WTC11 (cell line): ENCODE results near the gene NEDD4L.

Experiments
- CTCF ChIP-seq: fragments of 200-600 bp; IDR thresholded peaks from 2 replicates; pipeline ENCODE4 v1.8.0; 2022; ENCODE audit warnings: antibody characterized with exemption
- ZNF121 ChIP-seq: sonication (generic); formaldehyde crosslinking; IDR thresholded peaks from 2 replicates; pipeline ENCODE4 v1.8.0; 2023; ENCODE audit warnings: missing genetic modification reagents

GRCh38 chr18:58166278-58166844 is 122.3 kb downstream of the NEDD4L start:
- TF ChIP-seq ZNF121: no peak
- TF ChIP-seq CTCF: no peak
